HCT116 (cell line): ENCODE measurements around the gene ATXN7L1. TPM values are rescaled to one million over a fixed set of nuclear protein-coding genes. Genes with fewer than 3 reads are reported as not detected.

ENCODE experiments used
- ATAC-seq: fragments of 200-7000 bp; cut with Tn5 transposase; 2 replicates; pipeline ENCODE4 v1.9.1; 2020; ENCODE audit warnings: mild to moderate bottlenecking, moderate library complexity
- BruUV-seq: library from RNA; stranded (reverse); fragments of 400-500 nt; replicated peaks from 2 replicates; lab custom pipeline; 2021; lab: Mats Ljungman, UMichigan
- CTCF ChIA-PET: fragments of 300-600 bp; sonication (Branson Sonifier 250); formaldehyde crosslinking; loops from one replicate; lab custom pipeline; 2021; ENCODE audit warnings: antibody characterized with exemption; lab: Charles Lee
- POLR2A ChIA-PET: fragments of 300-600, 350-600 bp; sonication (Branson Sonifier 250); formaldehyde crosslinking; loops from one replicate; lab custom pipeline; 2021; ENCODE audit warnings: antibody characterized with exemption; lab: Charles Lee
- RAD21 ChIA-PET, 2 experiments: fragments of 300-600 bp; sonication (Branson Sonifier 250); formaldehyde crosslinking; loops; one replicate each; lab custom pipeline; 2023; ENCODE audit warnings: low total read pairs in 2 of 2; ENCODE audit not compliant: uncharacterized antibody in 2 of 2, unreplicated experiment in 2 of 2, low non-redundant PET in 1 of 2; lab: Charles Lee
- DNase-seq: peaks from one replicate; pipeline ENCODE4 v3.0.0-alpha.2; 2010; ENCODE audit warnings: low read depth, low spot score
- H2AFZ ChIP-seq: fragments of 200-600 bp; shearing (Covaris generic), sonication (generic); 2 replicates; pipeline ENCODE4 v1.6.1; 2017; ENCODE audit warnings: low read depth, mixed run types, mixed read lengths, antibody characterized with exemption, low read length; ENCODE audit not compliant: poor library complexity, severe bottlenecking
- H3K27ac ChIP-seq: 2 replicates; pipeline ENCODE4 v1.5.1; 2012; ENCODE audit warnings: low read depth, low read length
- H3K27me3 ChIP-seq: fragments of 200-600 bp; sonication (generic); 2 replicates; pipeline ENCODE4 v1.6.1; 2016; ENCODE audit warnings: mixed run types, low read length, mixed read lengths; ENCODE audit not compliant: insufficient read depth
- H3K36me3 ChIP-seq, 2 experiments: fragments of 200-500 bp in 1 of 2; fragments of 200-600 bp in 1 of 2; sonication (Bioruptor generic) in 1 of 2; sonication (generic) in 1 of 2; 2 replicates each; pipeline versions ENCODE4 v1.5.1 to v1.6.1; 2014 to 2016; ENCODE audit warnings: low read length in 2 of 2, inconsistent platforms in 1 of 2, mixed read lengths in 1 of 2, mixed run types in 1 of 2; ENCODE audit not compliant: insufficient read depth in 2 of 2, control insufficient read depth in 1 of 2
- H3K4me1 ChIP-seq, 2 experiments: fragments of 200-600 bp in 1 of 2; sonication (generic) in 1 of 2; 2 replicates each; pipeline versions ENCODE4 v1.5.1 to v1.6.1; 2012 to 2017; ENCODE audit warnings: low read length in 2 of 2, inconsistent platforms in 1 of 2, mild to moderate bottlenecking in 1 of 2, mixed read lengths in 1 of 2, mixed run types in 1 of 2, moderate library complexity in 1 of 2; ENCODE audit not compliant: insufficient read depth in 2 of 2, control insufficient read depth in 1 of 2
- H3K4me2 ChIP-seq: fragments of 200-600 bp; sonication (generic); 2 replicates; pipeline ENCODE4 v1.6.1; 2017; ENCODE audit warnings: mixed run types, low read length, mixed read lengths
- H3K4me3 ChIP-seq, 2 experiments: fragments of 200-600 bp in 1 of 2; sonication (generic) in 1 of 2; replicated peaks in 1 of 2; 2 replicates each; pipeline ENCODE4 v1.5.1; 2011 to 2016; ENCODE audit warnings: low read length in 2 of 2, control low read depth in 1 of 2, low read depth in 1 of 2, mild to moderate bottlenecking in 1 of 2, mixed read lengths in 1 of 2, mixed run types in 1 of 2
- H3K79me2 ChIP-seq: fragments of 200-600 bp; sonication (generic); 2 replicates; pipeline ENCODE4 v1.6.1; 2017; ENCODE audit warnings: mild to moderate bottlenecking, mixed run types, low read length, moderate library complexity, mixed read lengths; ENCODE audit not compliant: insufficient read depth
- H3K9ac ChIP-seq: fragments of 200-600 bp; sonication (generic); 2 replicates; pipeline ENCODE4 v1.6.1; 2016; ENCODE audit warnings: low read length, mixed read lengths
- H3K9me2 ChIP-seq: fragments of 200-600 bp; sonication (generic), shearing (Covaris generic); 2 replicates; pipeline ENCODE4 v1.6.1; 2017; ENCODE audit warnings: mixed run types, mild to moderate bottlenecking, moderate library complexity; ENCODE audit not compliant: insufficient read depth
- H3K9me3 ChIP-seq, 2 experiments: fragments of 200-500 bp in 1 of 2; fragments of 200-600 bp in 1 of 2; sonication (Bioruptor generic) in 1 of 2; sonication (generic) in 1 of 2; 2 replicates each; pipeline ENCODE4 v1.6.1; 2014 to 2017; ENCODE audit warnings: low read length in 2 of 2, mixed read lengths in 2 of 2, inconsistent platforms in 1 of 2, low read depth in 1 of 2, mild to moderate bottlenecking in 1 of 2, mixed run types in 1 of 2, moderate library complexity in 1 of 2; ENCODE audit not compliant: control insufficient read depth in 1 of 2, insufficient read depth in 1 of 2
- H4K20me1 ChIP-seq: fragments of 200-600 bp; sonication (generic), shearing (Covaris generic); 2 replicates; pipeline ENCODE4 v1.6.1; 2017; ENCODE audit warnings: mixed run types, mild to moderate bottlenecking, moderate library complexity; ENCODE audit not compliant: insufficient read depth
- ELF1 ChIP-seq: IDR thresholded peaks from 2 replicates; pipeline ENCODE4 v1.6.1; 2012; ENCODE audit warnings: low read depth, borderline replicate concordance
- EZH2 ChIP-seq: fragments of 200-600 bp; sonication (generic); IDR thresholded peaks from 2 replicates; pipeline ENCODE4 v1.6.1; 2017; ENCODE audit warnings: antibody characterized with exemption, mixed run types
- FOSL1 ChIP-seq: IDR thresholded peaks from 2 replicates; pipeline ENCODE4 v1.6.1; 2012; ENCODE audit warnings: low read depth
- SP1 ChIP-seq: IDR thresholded peaks from 2 replicates; pipeline ENCODE4 v1.6.1; 2012; ENCODE audit warnings: low read depth
- ZNF274 ChIP-seq: fragments of 200-500 bp; sonication (Bioruptor generic); IDR thresholded peaks from 2 replicates; pipeline ENCODE4 v1.6.1; 2014; ENCODE audit warnings: mild to moderate bottlenecking, low read depth, low read length, inconsistent platforms
- intact Hi-C: fragments of 100-400 bp; cut with micrococcal nuclease; formaldehyde crosslinking; loops from 2 replicates; pipeline ENCODE4 v1.10.0; 2022
- total RNA-seq: library from RNA; stranded (reverse); gene quantifications from one replicate; pipeline ENCODE4 v1.2.1, GENCODE V29; 2021; ENCODE audit not compliant: unreplicated experiment
- TF ChIP-seq, protein P1 (sequence below): IDR thresholded peaks from 2 replicates; pipeline ENCODE4 v1.6.1; 2011; ENCODE audit warnings: mild to moderate bottlenecking, low read length, moderate library complexity; ENCODE audit not compliant: insufficient replicate concordance; ENCODE audit errors: extremely low read depth
- TF ChIP-seq, protein P2 (sequence below): IDR thresholded peaks from 2 replicates; pipeline ENCODE4 v1.6.1; 2012; ENCODE audit warnings: low read depth

Gene ATXN7L1
- total RNA-seq, 1 experiment from 2014 or later = 11.5 TPM

DNA sequence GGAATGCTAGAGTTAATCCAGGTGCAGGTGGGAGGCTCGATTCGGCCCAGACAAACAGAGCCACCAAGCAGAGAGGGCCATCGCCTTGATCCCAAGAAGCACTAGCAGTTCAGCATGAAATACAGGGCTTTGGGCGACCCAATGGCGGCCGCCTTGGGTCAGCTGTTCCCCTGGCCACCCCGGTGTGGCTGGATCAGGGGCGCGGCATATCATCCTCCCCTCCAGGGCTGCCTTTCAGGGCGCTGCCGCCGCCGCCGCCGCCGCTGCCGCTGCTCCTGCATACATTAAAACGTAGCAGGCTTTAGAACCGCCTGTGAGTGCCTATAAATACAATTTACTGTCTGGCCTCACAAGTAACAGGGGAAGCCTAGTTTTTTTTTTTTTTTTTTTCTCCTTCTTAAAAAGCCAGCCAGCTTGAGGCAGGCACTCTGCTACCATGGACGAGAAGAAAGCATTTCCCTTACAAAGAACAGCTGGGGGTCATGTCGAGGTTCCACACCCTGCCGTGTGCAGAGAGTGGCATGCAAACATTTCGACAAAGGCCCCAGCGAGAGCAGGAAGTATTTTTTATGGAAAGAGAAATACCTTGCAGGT lies 237.4 kb downstream of the ATXN7L1 start:
- H2AFZ ChIP-seq = no peak overlapping the region
- RAD21 ChIA-PET = no interaction called here
- no peaks in the 10 kb centered on the region for H3K4me1 ChIP-seq
- ATAC-seq (no peak), DNase-seq (no peak)
- H4K20me1 ChIP-seq = no peaks in the 10 kb centered on the region
- H3K27me3 ChIP-seq = no peaks in the 10 kb centered on the region
- CTCF ChIA-PET = no interaction called here
- H3K4me2 ChIP-seq = no peak overlapping the region
- no peaks in the 10 kb centered on the region for H3K79me2 ChIP-seq
- POLR2A ChIA-PET = no interaction called here
- H3K9ac ChIP-seq = no peak overlapping the region
- intact Hi-C loops = no loop called here
- H3K27ac ChIP-seq = no peak overlapping the region
- BruUV-seq = no TSS peak
- H3K36me3 ChIP-seq = no peaks in the 10 kb centered on the region; a peak in 1 of 4 replicates
- H3K4me3 ChIP-seq = no peak overlapping the region
- H3K9me2 ChIP-seq = no peaks in the 10 kb centered on the region
- H3K9me3 ChIP-seq = no peaks in the 10 kb centered on the region
- TF ChIP-seq, protein P1, sequence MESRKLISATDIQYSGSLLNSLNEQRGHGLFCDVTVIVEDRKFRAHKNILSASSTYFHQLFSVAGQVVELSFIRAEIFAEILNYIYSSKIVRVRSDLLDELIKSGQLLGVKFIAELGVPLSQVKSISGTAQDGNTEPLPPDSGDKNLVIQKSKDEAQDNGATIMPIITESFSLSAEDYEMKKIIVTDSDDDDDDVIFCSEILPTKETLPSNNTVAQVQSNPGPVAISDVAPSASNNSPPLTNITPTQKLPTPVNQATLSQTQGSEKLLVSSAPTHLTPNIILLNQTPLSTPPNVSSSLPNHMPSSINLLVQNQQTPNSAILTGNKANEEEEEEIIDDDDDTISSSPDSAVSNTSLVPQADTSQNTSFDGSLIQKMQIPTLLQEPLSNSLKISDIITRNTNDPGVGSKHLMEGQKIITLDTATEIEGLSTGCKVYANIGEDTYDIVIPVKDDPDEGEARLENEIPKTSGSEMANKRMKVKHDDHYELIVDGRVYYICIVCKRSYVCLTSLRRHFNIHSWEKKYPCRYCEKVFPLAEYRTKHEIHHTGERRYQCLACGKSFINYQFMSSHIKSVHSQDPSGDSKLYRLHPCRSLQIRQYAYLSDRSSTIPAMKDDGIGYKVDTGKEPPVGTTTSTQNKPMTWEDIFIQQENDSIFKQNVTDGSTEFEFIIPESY = no peak
- no peak for TF ChIP-seq SP1
- TF ChIP-seq ZNF274 = no peak
- TF ChIP-seq, protein P2, sequence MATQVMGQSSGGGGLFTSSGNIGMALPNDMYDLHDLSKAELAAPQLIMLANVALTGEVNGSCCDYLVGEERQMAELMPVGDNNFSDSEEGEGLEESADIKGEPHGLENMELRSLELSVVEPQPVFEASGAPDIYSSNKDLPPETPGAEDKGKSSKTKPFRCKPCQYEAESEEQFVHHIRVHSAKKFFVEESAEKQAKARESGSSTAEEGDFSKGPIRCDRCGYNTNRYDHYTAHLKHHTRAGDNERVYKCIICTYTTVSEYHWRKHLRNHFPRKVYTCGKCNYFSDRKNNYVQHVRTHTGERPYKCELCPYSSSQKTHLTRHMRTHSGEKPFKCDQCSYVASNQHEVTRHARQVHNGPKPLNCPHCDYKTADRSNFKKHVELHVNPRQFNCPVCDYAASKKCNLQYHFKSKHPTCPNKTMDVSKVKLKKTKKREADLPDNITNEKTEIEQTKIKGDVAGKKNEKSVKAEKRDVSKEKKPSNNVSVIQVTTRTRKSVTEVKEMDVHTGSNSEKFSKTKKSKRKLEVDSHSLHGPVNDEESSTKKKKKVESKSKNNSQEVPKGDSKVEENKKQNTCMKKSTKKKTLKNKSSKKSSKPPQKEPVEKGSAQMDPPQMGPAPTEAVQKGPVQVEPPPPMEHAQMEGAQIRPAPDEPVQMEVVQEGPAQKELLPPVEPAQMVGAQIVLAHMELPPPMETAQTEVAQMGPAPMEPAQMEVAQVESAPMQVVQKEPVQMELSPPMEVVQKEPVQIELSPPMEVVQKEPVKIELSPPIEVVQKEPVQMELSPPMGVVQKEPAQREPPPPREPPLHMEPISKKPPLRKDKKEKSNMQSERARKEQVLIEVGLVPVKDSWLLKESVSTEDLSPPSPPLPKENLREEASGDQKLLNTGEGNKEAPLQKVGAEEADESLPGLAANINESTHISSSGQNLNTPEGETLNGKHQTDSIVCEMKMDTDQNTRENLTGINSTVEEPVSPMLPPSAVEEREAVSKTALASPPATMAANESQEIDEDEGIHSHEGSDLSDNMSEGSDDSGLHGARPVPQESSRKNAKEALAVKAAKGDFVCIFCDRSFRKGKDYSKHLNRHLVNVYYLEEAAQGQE = no peak
- no peak for TF ChIP-seq ELF1
- TF ChIP-seq FOSL1 = no peak
- no peak for TF ChIP-seq EZH2
